Tibial artery (tissue), 4 donors: Measurements from ENCODE around the gene PFKL.

Experiments used
- DNase-seq, 2 donors: peaks; one replicate each; pipeline ENCODE4 v3.0.0-alpha.2; 2019
- H3K27ac ChIP-seq, 2 donors: fragments of 200-600 bp; sonication (generic) in 1 of 2; 1 replicate in 1 of 2; 2 replicates in 1 of 2; pipeline ENCODE4 v1.5.1; 2018 to 2019; ENCODE audit warnings: mild to moderate bottlenecking in 1 of 2
- H3K27me3 ChIP-seq, 2 donors: fragments of 200-600 bp; sonication (generic) in 1 of 2; one replicate each; pipeline versions ENCODE4 v1.5.1 to v1.6.0; 2016 to 2019
- H3K36me3 ChIP-seq, 3 donors: fragments of 200-600 bp; sonication (generic) in 2 of 3; one replicate each; pipeline ENCODE4 v1.5.1; 2016 to 2019; ENCODE audit warnings: mild to moderate bottlenecking in 2 of 3
- H3K4me1 ChIP-seq, 4 donors: fragments of 200-600 bp; sonication (generic) in 2 of 4; 1 replicate in 3 of 4; 2 replicates in 1 of 4; pipeline ENCODE4 v1.5.1; 2016 to 2019
- H3K4me3 ChIP-seq, 2 donors: fragments of 200-600 bp; sonication (generic) in 1 of 2; 1 replicate in 1 of 2; 2 replicates in 1 of 2; pipeline ENCODE4 v1.5.1; 2018 to 2019; ENCODE audit warnings: mild to moderate bottlenecking in 2 of 2
- H3K9me3 ChIP-seq, 3 donors: fragments of 200-600 bp; sonication (generic) in 1 of 3; one replicate each; pipeline ENCODE4 v1.5.1; 2016 to 2019
- intact Hi-C: fragments of 100-400 bp; cut with DNase I; formaldehyde crosslinking; loops from one replicate; pipeline ENCODE4 v1.15.0; 2023; ENCODE audit warnings: low total_unique reads
- TF ChIP-seq, protein P1 (sequence below), 2 experiments: fragments of 200-600 bp in 1 of 2; fragments of 450-650 bp in 1 of 2; IDR thresholded peaks; one replicate each; pipeline ENCODE4 v1.5.1; 2017 to 2019; ENCODE audit warnings: antibody characterized with exemption in 2 of 2, mild to moderate bottlenecking in 1 of 2, moderate library complexity in 1 of 2

Gene PFKL

DNA sequence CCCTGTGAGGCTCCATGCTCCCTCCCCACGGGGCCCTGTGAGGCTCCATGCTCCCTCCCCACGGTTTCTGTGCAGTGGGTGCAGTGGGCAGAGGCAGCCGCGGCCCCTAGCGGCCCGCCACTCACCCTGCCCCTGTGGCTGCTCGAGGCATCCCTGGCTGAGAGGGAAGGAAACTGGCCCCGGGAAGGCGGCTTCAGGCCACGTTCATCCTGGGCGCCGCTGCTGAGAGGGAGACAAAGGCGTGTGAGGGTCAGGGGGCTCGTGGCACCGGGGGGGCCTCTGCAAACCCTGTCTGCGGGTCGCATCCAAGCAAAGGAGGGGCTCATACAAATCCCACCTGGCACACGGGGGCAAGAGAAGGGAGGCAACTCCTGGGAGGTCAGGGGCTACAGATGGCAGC lies 30.8 kb downstream of the PFKL start:
- intact Hi-C loops, result no loop called here
- Histone ChIP-seq H3K4me3 (no peak overlapping the region), H3K4me1 (no peaks in the 10 kb centered on the region), H3K36me3 (peaks cover 0 to 77% (median 60%) of the 10 kb centered on the region in 3 donors), H3K27me3 (no peaks in the 10 kb centered on the region), H3K27ac (no peak overlapping the region), H3K9me3 (no peaks in the 10 kb centered on the region)
- no peak for DNase-seq
- TF ChIP-seq, protein P1, sequence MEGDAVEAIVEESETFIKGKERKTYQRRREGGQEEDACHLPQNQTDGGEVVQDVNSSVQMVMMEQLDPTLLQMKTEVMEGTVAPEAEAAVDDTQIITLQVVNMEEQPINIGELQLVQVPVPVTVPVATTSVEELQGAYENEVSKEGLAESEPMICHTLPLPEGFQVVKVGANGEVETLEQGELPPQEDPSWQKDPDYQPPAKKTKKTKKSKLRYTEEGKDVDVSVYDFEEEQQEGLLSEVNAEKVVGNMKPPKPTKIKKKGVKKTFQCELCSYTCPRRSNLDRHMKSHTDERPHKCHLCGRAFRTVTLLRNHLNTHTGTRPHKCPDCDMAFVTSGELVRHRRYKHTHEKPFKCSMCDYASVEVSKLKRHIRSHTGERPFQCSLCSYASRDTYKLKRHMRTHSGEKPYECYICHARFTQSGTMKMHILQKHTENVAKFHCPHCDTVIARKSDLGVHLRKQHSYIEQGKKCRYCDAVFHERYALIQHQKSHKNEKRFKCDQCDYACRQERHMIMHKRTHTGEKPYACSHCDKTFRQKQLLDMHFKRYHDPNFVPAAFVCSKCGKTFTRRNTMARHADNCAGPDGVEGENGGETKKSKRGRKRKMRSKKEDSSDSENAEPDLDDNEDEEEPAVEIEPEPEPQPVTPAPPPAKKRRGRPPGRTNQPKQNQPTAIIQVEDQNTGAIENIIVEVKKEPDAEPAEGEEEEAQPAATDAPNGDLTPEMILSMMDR (IDR thresholded peaks at IDR 0.05), result no peak

DNA sequence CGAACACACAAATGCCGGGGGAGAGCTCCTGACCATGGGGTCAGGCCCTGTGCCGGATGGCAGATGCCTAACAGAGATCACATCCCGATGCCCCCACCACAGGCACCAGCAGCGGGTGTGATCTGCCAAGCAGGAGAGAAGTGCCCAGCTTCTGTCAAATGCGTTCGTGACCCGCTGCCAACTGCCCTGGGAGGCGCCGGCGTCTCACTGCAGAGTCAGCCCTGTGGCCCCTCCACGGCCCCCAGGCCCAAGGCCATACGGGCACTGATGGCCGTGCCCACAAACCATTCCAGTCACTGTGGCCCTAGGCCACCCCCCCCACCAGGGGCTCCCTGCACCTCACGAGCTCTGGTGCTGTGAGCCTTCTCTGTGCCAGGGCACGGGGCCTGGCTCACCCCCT lies 31.4 kb downstream of the PFKL start:
- no peak overlapping the region for H3K4me3 ChIP-seq
- no peak overlapping the region for H3K27ac ChIP-seq
- peaks cover 0 to 77% (median 59%) of the 10 kb centered on the region in 3 donors for H3K36me3 ChIP-seq
- H3K9me3 ChIP-seq, result no peaks in the 10 kb centered on the region
- no peak for DNase-seq
- no peaks in the 10 kb centered on the region for H3K27me3 ChIP-seq
- TF ChIP-seq, protein P1 (IDR thresholded peaks at IDR 0.05), result no peak
- intact Hi-C loops, result no loop called here
- H3K4me1 ChIP-seq, result no peaks in the 10 kb centered on the region

DNA sequence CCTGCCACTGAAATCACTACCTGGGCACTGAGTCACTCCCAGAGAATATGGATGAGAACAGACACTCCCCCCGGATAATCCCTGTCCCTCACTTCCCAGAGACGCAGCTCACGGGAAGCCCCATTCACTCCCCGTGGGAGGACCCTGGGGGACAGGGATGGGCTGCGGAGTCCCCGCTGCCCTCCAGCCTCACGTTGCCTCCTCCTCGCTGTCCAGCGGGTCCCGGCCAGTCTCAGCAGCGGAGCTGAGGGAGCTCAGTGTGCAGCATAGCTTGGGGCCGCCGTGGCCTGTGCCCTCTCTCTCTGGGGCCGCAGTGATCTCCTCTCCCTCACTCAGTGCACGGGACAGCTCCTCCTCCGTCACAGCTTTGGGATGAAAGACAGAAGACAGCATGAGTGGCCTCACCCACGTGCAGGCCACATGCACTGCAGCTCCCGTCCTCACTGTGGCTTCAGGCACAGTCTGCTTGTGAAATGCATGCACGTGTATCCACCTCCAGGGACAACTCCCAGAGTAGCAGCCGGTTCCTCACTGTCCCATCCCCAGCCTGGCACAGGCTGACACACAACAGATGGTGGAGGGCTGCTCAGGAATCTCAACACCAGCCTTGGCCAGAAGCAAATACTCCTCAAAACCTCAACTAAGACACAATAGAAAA lies 31.9 kb downstream of the PFKL start:
- Histone ChIP-seq H3K9me3 (no peaks in the 10 kb centered on the region), H3K36me3 (peaks cover 0 to 77% (median 56%) of the 10 kb centered on the region in 3 donors), H3K4me3 (no peak overlapping the region), H3K27ac (no peak overlapping the region), H3K4me1 (no peaks in the 10 kb centered on the region), H3K27me3 (no peaks in the 10 kb centered on the region)
- intact Hi-C loops, result no loop called here
- TF ChIP-seq, protein P1 (IDR thresholded peaks at IDR 0.05), result no peak
- DNase-seq, result no peak

DNA sequence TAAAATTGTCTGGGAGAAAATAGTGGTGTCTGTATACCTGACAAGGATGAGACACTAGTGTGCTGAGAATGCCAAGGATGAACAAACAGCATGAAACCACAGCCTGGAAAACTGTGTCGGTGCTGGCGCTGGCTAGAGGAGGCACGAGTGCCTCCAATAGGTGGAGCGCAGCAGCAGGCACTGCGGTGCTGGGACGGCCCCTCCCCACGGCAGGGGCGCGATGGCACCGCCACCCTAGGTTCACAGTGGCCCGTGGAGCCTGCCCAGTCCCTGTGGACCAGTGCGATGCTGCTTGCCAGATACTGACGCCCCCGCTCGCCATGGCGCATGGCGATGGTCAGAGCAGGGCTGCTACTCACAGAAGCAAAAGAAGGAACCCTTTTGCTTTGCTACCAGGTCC lies 32.5 kb downstream of the PFKL start:
- TF ChIP-seq, protein P1 (IDR thresholded peaks at IDR 0.05), result no peak
- Histone ChIP-seq H3K27me3 (no peaks in the 10 kb centered on the region), H3K9me3 (no peaks in the 10 kb centered on the region), H3K4me3 (no peak overlapping the region), H3K27ac (no peak overlapping the region), H3K4me1 (no peaks in the 10 kb centered on the region), H3K36me3 (peaks cover 0 to 77% (median 50%) of the 10 kb centered on the region in 3 donors)
- intact Hi-C loops, result no loop called here
- no peak for DNase-seq

DNA sequence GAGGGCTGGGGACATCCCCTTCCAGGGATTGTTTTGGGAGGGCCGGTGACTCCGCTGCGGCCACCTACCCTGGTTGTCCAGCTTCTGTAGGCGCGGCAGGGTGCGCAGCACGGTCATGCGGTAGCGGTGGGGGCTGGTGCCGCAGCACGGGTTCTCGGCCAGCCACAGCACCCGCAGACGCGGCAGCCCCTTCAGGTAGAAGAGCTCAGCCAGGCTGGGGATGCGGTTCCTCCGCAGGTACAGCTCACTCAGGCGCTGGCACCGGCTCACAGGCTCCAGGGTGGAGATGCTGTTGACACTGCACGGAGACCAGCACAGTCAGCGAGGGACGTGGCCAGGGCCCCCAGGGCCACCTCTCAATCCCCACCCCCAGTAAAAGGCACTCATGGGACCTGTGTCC lies 33.1 kb downstream of the PFKL start:
- Histone ChIP-seq H3K4me3 (no peak overlapping the region), H3K27ac (no peak overlapping the region), H3K27me3 (no peaks in the 10 kb centered on the region), H3K36me3 (peaks cover 0 to 72% (median 48%) of the 10 kb centered on the region in 3 donors), H3K9me3 (no peaks in the 10 kb centered on the region), H3K4me1 (peaks cover 0 to 3% (median 2%) of the 10 kb centered on the region in 4 donors)
- intact Hi-C loops, result no loop called here
- no peak for DNase-seq
- TF ChIP-seq, protein P1 (IDR thresholded peaks at IDR 0.05), result no peak
